Subcutaneous abdominal adipose tissue (tissue), 5 donors: ENCODE results near the gene PHC3.
A peak's percentile ranks its signal among the peaks of the same experiment; 100 is the strongest.

Experiments used
- H3K27ac ChIP-seq: one replicate; pipeline ENCODE4 v1.7.0; 2013; ENCODE audit warnings: low read depth, mild to moderate bottlenecking, inconsistent platforms, low read length, moderate library complexity
- H3K27me3 ChIP-seq, 5 donors: one replicate each; pipeline ENCODE4 v1.7.0; 2013; ENCODE audit warnings: low read length in 5 of 5, inconsistent platforms in 1 of 5; ENCODE audit not compliant: control insufficient read depth in 5 of 5, insufficient read depth in 4 of 5
- H3K36me3 ChIP-seq, 5 donors: one replicate each; pipeline ENCODE4 v1.7.0; 2013; ENCODE audit warnings: low read length in 5 of 5; ENCODE audit not compliant: control insufficient read depth in 5 of 5, insufficient read depth in 5 of 5
- H3K4me1 ChIP-seq, 5 donors: one replicate each; pipeline ENCODE4 v1.7.0; 2013; ENCODE audit warnings: low read length in 5 of 5, mild to moderate bottlenecking in 3 of 5, moderate library complexity in 1 of 5; ENCODE audit not compliant: control insufficient read depth in 5 of 5, insufficient read depth in 5 of 5
- H3K4me3 ChIP-seq, 5 donors: one replicate each; pipeline ENCODE4 v1.7.0; 2013; ENCODE audit warnings: low read length in 5 of 5, low read depth in 1 of 5
- H3K9ac ChIP-seq, 5 donors: one replicate each; pipeline ENCODE4 v1.7.0; 2013; ENCODE audit warnings: low read length in 5 of 5, mild to moderate bottlenecking in 4 of 5, moderate library complexity in 3 of 5
- H3K9me3 ChIP-seq, 5 donors: one replicate each; pipeline ENCODE4 v1.7.0; 2013; ENCODE audit warnings: low read length in 5 of 5; ENCODE audit not compliant: control insufficient read depth in 5 of 5
- donor health status: healthy.
- donor health status: healthy.
- donor health status: healthy.
- donor health status: healthy.
- donor health status: healthy.

The PHC3 gene

DNA sequence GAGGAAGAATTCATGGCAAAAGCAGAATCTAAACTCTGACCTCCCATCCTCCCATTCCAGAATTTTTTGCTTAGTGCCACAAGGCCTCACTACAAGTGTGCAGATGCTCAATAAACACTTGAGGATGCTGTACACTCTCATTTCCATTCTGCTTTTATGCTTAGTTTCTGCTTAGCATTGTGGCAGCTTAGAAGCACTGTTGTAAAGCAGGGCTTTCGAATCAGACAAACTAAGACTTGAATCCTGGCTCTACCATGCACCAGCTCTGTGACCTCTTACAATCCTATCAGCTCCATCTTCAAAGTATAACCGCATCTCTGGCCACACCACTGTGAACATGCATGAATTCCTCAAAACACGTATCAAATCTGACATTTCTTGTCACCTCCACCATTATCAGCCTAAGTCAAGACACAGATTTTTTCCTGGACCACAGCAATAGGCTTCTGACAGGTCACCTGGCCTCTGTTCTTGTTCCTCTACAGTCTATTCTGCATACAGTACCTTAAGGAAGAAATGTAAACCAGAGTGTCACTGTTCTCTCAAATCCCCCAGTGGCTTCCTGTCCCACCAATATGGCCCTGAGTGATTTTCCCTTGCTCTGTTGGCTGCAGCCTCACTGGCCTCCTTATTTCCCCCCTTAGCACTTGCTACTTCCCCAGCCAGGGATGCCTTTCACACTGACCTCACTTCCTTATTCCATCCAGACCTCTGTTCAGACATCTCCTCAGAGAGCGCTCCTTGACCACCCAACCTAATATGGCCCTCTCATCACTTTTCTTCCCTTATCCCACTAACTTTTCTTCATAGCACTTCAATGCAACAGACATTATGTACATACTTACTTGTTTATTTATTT, 8.1 kb upstream of the PHC3 start:
- peak overlapping the region in 1 of 5 donors; percentile 44 for H3K9ac ChIP-seq

GRCh38 chr3:170180079-170180907, 1.2 kb downstream of the PHC3 start:
- Histone ChIP-seq H3K9me3 (no peaks in the 10 kb centered on the region), H3K9ac (peak overlapping the region; percentile 97 to 99 (median 98)), H3K36me3 (peaks cover 9 to 27% (median 23%) of the 10 kb centered on the region in 5 donors), H3K4me3 (peak overlapping the region; percentile 85 to 97 (median 95)), H3K27me3 (no peaks in the 10 kb centered on the region), H3K27ac (peak overlapping the region; percentile 95), H3K4me1 (peaks cover 0 to 24% (median 18%) of the 10 kb centered on the region in 5 donors)

More for the DNA sequence above, 8.1 kb upstream of the PHC3 start:
- Histone ChIP-seq H3K27ac (no peak overlapping the region), H3K9me3 (no peaks in the 10 kb centered on the region), H3K4me1 (peaks cover 0 to 8% (median 0%) of the 10 kb centered on the region in 5 donors), H3K36me3 (no peaks in the 10 kb centered on the region), H3K4me3 (no peak overlapping the region), H3K27me3 (no peaks in the 10 kb centered on the region)

- Histone ChIP-seq H3K36me3 (peaks cover 17 to 35% (median 28%) of the 10 kb centered on the region in 5 donors), H3K27me3 (no peaks in the 10 kb centered on the region), H3K9me3 (no peaks in the 10 kb centered on the region), H3K27ac (peak overlapping the region; percentile 95), H3K4me1 (peaks cover 0 to 25% (median 18%) of the 10 kb centered on the region in 5 donors), H3K9ac (peak overlapping the region; percentile 35 to 98 (median 97)), H3K4me3 (peak overlapping the region in 2 of 5 donors; percentile 85 to 93)
Measured at GRCh38 chr3:170179432-170179831, 2.1 kb downstream of the PHC3 start.

DNA sequence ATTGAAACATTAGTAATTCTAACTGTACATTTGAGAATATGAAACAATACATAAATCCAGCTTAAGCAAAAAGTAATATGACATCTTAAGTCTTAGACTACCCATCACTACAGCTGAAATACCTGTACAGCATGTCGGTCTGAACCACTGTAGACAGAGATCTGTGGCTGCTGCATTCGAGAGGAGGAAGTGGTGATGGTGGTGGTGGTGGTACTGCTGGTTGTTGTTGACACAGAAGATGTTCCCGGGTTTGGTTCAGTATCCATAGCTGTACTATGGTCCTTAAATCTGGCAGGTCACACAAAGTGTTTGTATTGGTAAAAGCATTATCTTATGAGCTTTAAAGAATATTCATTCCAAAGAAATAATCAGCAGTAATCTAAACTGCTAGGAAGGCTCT, 2.9 kb downstream of the PHC3 start:
- no peaks in the 10 kb centered on the region for H3K27me3 ChIP-seq
- peaks cover 0 to 27% (median 18%) of the 10 kb centered on the region in 5 donors for H3K4me1 ChIP-seq
- no peaks in the 10 kb centered on the region for H3K9me3 ChIP-seq
- no peak overlapping the region for H3K4me3 ChIP-seq
- no peak overlapping the region for H3K27ac ChIP-seq
- H3K36me3 ChIP-seq: peaks cover 20 to 39% (median 30%) of the 10 kb centered on the region in 5 donors
- peak overlapping the region in 1 of 5 donors; percentile 48 for H3K9ac ChIP-seq

- H3K4me1 ChIP-seq: peaks cover 0 to 3% (median 0%) of the 10 kb centered on the region in 5 donors
Measured at GRCh38 chr3:170171563-170171962, 10.0 kb downstream of the PHC3 start.

DNA sequence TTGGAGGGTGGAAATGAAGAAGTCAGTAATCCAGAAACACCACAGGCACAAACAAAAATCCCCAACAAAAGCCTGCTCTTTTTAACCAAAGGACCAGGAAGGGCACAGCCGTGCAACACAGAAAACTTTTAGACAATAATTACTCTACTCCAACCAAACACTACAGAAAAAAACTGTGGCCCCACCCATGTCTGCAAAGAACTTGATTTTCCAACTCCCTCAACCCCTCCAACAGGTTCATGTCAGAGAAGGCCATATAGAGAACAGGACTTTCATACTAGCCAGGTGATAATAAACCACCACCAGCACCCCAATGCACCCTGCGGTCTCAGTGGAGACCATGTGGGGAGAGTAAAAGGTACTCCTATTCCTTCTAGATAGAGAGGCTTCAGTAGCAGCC, 16.8 kb downstream of the PHC3 start:
- Histone ChIP-seq H3K27ac (no peak overlapping the region), H3K27me3 (no peaks in the 10 kb centered on the region), H3K4me3 (no peak overlapping the region), H3K36me3 (peaks cover 31 to 53% (median 34%) of the 10 kb centered on the region in 5 donors), H3K4me1 (peaks cover 0 to 13% (median 8%) of the 10 kb centered on the region in 5 donors), H3K9me3 (no peaks in the 10 kb centered on the region), H3K9ac (no peak overlapping the region)

More at GRCh38 chr3:170171563-170171962, 10.0 kb downstream of the PHC3 start:
- no peaks in the 10 kb centered on the region for H3K9me3 ChIP-seq
- no peak overlapping the region for H3K4me3 ChIP-seq
- H3K9ac ChIP-seq: no peak overlapping the region
- peaks cover 48 to 73% (median 54%) of the 10 kb centered on the region in 5 donors for H3K36me3 ChIP-seq
- no peak overlapping the region for H3K27ac ChIP-seq
- H3K27me3 ChIP-seq: no peaks in the 10 kb centered on the region

DNA sequence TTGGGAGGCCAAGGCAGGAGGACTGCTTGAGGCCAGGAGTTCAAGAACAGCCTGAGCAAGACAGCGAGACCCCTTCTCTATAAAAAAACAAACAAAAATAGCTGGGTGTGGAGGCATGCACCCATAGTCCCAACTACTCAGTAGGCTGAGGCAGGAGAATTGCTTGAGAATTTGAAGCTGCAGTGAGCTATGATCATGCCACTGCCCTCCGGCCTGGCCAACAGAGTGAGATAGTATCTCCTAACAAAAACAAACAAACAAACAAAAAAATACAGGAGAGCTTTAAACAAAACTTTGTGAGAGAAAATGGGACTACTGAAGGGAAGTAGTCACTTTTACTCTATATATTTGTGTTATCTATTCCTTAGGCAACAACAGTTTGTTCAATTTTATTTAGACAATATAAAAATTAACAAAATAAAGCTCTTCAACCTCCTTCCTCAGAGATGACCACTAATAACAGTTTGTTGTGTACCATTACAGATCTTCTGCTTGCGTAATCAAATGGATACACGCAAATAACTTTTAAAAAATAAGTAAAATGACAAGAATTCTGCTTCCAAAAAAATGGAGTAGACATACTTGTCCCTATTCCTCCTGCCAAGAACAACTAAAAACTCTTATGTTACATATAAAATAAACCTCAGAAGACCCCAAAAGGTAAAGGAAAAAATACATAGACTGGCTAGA, 17.4 kb downstream of the PHC3 start:
- Histone ChIP-seq H3K27ac (no peak overlapping the region), H3K27me3 (no peaks in the 10 kb centered on the region), H3K4me1 (peaks cover 0 to 13% (median 8%) of the 10 kb centered on the region in 5 donors), H3K9me3 (no peaks in the 10 kb centered on the region), H3K9ac (no peak overlapping the region), H3K36me3 (peaks cover 25 to 48% (median 30%) of the 10 kb centered on the region in 5 donors), H3K4me3 (no peak overlapping the region)

DNA sequence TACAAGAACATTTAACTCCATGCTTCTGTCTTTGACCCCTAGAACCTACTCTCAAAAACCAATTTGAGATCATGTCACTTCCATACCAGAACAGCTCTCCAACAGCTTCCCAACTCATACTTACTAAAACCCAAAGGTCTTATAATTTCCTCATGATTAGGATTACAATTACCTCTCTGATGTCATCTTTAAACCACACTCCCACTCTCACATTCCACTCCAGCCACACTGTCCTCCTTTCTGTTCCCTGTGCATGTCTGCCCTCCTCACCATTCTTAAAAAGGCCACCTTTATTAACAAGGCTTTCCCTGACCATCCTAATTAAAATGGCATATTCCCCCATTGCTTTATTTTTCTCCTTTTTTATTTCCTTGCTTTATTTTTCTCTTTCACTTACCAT, 18.9 kb downstream of the PHC3 start:
- H3K27me3 ChIP-seq: no peaks in the 10 kb centered on the region
- no peak overlapping the region for H3K4me3 ChIP-seq
- no peak overlapping the region for H3K9ac ChIP-seq
- H3K9me3 ChIP-seq: no peaks in the 10 kb centered on the region
- H3K4me1 ChIP-seq: peaks cover 0 to 13% (median 8%) of the 10 kb centered on the region in 5 donors
- peaks cover 19 to 41% (median 23%) of the 10 kb centered on the region in 5 donors for H3K36me3 ChIP-seq
- H3K27ac ChIP-seq: no peak overlapping the region

GRCh38 chr3:170162052-170162451, 19.5 kb downstream of the PHC3 start:
- Histone ChIP-seq H3K9me3 (no peaks in the 10 kb centered on the region), H3K4me3 (no peak overlapping the region), H3K27me3 (no peaks in the 10 kb centered on the region), H3K36me3 (peaks cover 19 to 38% (median 20%) of the 10 kb centered on the region in 5 donors), H3K9ac (no peak overlapping the region), H3K4me1 (peaks cover 0 to 13% (median 8%) of the 10 kb centered on the region in 5 donors), H3K27ac (no peak overlapping the region)
